IPS DF 6.9 (cell line): Measurements from ENCODE around the gene RSPH9.

ENCODE experiments used
- DNase-seq: peaks from one replicate; pipeline ENCODE4 v3.0.0-alpha.2; 2013; ENCODE audit warnings: low read depth, low spot score
- H3K27ac ChIP-seq: one replicate; pipeline ENCODE4 v1.5.1; 2013; ENCODE audit warnings: low read length, control low read depth
- H3K27me3 ChIP-seq: 2 replicates; pipeline ENCODE4 v1.6.1; 2013; ENCODE audit warnings: mild to moderate bottlenecking, low read length; ENCODE audit not compliant: control insufficient read depth, insufficient read depth
- H3K36me3 ChIP-seq: 2 replicates; pipeline ENCODE4 v1.6.1; 2013; ENCODE audit warnings: low read length; ENCODE audit not compliant: control insufficient read depth, insufficient read depth
- H3K4me1 ChIP-seq: 2 replicates; pipeline ENCODE4 v1.6.1; 2013; ENCODE audit warnings: low read length; ENCODE audit not compliant: control insufficient read depth, insufficient read depth
- H3K4me3 ChIP-seq: 2 replicates; pipeline ENCODE4 v1.5.1; 2013; ENCODE audit warnings: mild to moderate bottlenecking, low read length
- H3K9me3 ChIP-seq: 2 replicates; pipeline ENCODE4 v1.6.1; 2013; ENCODE audit warnings: low read length, inconsistent platforms; ENCODE audit not compliant: control insufficient read depth, insufficient read depth
- WGBS: extraction: QIAGEN DNeasy Blood & Tissue Kit; methylation state at CpG from one replicate; pipeline ENCODE4 v1.1.7; 2013; ENCODE audit warnings: mixed read lengths, missing lambda C conversion rate; ENCODE audit not compliant: insufficient read length, insufficient coverage; 5-methylcytosine and 5-hydroxymethylcytosine counted together

RSPH9 gene

DNA sequence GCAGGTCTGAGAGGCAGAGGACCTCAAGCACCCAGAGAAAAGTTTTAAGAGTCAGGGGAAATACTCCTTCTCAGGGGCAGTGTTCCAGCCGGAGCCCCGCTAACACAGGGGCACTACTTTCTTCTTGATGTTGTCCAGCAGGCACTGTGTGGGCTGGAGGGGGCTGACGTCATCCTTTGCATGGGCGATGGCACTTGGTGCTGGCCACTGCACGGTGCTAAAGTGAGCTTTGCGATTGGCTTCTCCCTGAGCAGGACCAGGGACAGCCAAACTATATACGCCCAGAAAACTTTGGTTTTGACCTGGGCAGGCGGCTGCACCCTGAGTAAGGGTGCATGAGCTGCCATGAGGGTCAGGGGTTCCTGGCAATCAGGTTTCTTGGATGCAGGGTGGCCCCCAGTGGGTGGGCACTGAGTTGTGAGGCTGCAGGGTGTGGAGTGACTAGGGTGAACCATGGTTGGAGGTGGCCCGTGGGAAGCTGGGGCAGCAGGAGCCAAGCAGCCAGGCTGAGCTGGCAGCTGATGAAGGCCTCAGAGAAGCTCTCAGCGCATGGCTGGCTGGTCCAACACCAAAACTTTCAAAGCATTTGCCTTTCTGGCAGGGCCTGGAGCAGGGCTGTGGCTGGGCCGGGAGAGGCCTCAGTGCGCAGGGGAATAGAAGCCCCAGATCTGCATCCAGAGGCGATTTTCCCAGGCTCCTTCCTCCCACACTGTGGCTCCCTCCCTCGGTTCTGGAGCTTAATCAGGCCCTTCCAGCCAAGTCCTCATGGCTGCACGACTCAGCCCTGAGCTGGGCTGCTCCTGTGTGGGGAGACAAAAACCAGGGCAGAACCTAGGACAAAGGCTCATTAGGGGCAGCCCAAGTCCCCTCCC lies 24.4 kb downstream of the RSPH9 start:
- Histone ChIP-seq H3K9me3 (no peaks in the 10 kb centered on the region), H3K27ac (no peak overlapping the region), H3K4me3 (no peak overlapping the region), H3K27me3 (no peaks in the 10 kb centered on the region), H3K36me3 (peaks cover 23% of the 10 kb centered on the region), H3K4me1 (peaks cover 8% of the 10 kb centered on the region)
- no CpG with 5 or more reads among the region's 15 CpGs for WGBS
- DNase-seq = no peak

DNA sequence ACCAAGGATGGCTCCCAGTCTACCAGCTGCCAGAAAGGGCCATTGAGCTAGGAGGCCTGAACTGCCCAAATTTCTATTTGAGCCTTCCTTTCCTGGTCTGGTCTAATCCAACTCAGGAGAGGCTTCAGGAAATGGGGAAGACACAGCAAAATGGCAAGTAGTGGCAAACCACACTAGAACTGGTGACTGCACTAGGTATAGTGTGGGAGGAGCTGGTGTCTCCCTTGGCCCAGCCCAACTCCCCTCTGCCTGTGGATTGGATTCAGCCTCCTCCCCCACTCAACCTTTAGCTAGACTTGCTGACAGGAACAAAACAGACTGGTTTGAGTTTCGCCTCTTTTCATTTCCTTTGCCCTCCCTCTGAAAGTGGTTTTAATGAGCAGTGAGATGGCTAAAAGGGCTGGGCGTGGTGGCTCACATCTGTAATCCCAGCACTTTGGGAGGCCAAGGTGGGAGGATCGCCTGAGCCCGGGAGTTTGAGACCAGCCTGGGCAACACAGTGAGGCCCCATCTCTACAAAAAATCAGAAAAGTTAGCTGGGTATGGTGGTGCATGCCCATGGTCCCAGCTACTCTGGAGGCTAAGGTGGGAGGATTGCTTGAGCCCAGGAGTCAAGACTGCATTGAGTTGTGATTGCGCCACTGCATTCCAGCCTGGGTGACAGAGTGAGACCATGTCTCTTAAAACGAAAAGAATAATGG lies 25.2 kb downstream of the RSPH9 start:
- Histone ChIP-seq H3K27ac (no peak overlapping the region), H3K4me1 (peaks cover 8% of the 10 kb centered on the region)
- WGBS = no CpG with 5 or more reads among the region's 6 CpGs

DNA sequence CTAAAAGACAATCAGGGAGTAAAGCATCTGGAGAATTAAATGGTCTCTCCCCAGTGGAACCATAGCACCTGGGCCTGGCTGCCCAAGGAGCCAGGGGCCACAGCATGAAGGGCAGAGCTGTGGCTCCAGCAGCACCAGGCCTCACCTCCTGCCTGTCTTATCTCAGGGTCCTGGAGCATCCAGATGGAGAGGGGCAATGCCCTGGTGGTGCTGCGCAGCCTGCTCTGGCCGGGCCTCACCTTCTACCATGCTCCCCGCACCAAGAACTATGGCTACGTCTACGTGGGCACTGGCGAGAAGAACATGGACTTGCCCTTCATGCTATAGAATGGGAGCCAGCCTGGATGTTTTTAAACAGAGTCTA lies 25.8 kb downstream of the RSPH9 start:
- Histone ChIP-seq H3K4me1 (peaks cover 8% of the 10 kb centered on the region), H3K9me3 (no peaks in the 10 kb centered on the region), H3K4me3 (no peak overlapping the region), H3K27me3 (no peaks in the 10 kb centered on the region), H3K27ac (no peak overlapping the region), H3K36me3 (peaks cover 34% of the 10 kb centered on the region)
- DNase-seq = no peak
- WGBS = no CpG with 5 or more reads among the region's 6 CpGs

More for the DNA sequence above, 25.2 kb downstream of the RSPH9 start:
- H3K9me3 ChIP-seq = no peaks in the 10 kb centered on the region
- peaks cover 31% of the 10 kb centered on the region for H3K36me3 ChIP-seq
- no peak for DNase-seq
- no peaks in the 10 kb centered on the region for H3K27me3 ChIP-seq
- H3K4me3 ChIP-seq = no peak overlapping the region

DNA sequence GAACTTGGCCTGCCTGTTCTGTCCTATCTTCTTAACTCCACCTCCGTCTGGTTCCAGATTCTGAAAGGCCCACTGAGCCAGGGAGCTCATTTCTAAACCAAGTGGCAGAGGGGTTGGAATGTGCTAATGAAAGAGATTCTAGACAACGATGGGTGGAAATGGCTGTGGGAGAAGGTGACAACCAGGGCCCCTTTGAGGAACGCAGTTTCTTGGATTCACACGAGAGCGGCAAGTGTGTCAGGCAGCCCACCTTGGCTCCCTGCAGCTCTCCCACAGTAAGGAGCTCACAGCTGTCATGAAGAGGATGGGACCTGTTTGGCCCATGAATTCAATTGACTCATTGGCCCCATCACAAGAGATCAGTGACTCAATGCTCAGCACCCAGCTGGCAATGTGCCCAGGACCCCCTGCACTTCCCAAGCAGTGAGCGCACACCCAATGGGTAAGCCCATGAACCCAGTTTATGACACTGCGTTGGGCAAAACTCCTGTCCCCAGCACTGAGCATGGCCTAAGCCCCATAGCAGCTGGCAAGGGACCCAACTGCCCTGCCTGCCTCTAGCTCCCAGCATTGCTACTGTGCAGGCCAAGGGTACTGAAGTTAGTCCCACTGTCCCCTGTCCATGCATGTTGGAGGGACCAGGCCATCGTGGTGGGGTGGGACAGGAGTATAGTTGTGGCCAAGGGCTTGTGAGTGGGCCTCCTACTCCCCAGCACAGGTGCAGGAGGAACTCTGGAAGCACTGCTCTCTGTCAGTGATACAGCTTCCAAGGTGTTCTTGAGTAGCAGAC lies 26.4 kb downstream of the RSPH9 start:
- Histone ChIP-seq H3K4me3 (no peak overlapping the region), H3K36me3 (peaks cover 34% of the 10 kb centered on the region), H3K27me3 (no peaks in the 10 kb centered on the region), H3K27ac (no peak overlapping the region), H3K4me1 (peaks cover 8% of the 10 kb centered on the region), H3K9me3 (no peaks in the 10 kb centered on the region)
- DNase-seq = no peak
- WGBS = no CpG with 5 or more reads among the region's 8 CpGs

- Histone ChIP-seq H3K27me3 (no peaks in the 10 kb centered on the region), H3K4me1 (peaks cover 8% of the 10 kb centered on the region), H3K4me3 (no peak overlapping the region), H3K27ac (no peak overlapping the region), H3K36me3 (peaks cover 34% of the 10 kb centered on the region), H3K9me3 (no peaks in the 10 kb centered on the region)
- whole genome bisulfite sequencing = no CpG with 5 or more reads among the region's 16 CpGs
- no peak for DNase-seq
Observed at GRCh38 chr6:43671801-43672690, 27.2 kb downstream of the RSPH9 start.

DNA sequence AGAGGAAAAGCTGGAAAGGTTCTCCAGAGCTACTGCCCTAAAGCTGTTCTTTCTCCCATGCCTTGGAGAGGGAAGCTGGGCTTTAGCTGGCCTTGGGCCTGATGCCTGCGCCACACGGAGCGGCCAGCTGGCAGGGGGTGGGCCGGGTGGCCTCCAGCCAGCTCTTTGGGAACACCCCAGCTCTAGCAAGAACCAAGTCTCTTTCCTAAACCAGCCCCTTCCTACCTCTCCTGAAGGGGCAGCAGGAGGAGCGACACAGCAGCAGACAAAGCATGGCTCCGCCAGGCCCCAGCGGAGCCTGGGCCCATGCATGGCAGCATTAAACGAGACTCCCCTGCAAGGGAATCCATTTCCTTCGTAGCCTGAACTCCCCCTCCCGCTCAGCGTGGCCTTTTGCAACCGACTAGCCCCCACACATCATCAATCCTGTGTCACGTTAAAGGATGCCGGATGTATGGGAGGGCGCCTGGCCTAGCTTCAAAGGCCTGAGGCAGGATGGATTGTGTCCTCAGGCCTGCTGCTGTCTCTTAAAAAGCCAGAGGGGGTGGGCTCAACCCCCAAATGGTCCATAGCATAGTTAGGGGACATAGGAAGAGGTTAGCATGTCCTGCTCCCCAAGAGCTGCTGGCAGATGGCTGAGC lies 28.7 kb downstream of the RSPH9 start:
- no peak for DNase-seq
- WGBS = no CpG with 5 or more reads among the region's 15 CpGs

DNA sequence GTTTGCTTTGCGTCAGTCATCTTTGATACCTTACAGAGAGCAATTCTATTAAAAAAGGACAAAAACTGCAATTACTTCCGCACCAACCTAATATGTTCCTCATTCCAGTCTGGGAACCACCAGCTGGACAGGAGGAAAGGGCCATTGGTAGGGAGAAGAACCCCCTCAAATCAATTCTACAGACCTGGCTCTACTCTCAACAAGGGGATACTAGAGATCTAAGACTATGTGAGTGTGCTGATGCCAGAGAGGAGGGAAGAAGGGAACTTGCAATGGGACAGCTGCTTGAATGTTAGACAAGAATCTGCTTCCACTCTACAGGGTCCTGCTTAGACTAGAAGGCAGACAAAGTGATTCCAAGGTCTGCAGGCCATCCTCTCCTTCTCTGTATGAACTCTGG lies 29.5 kb downstream of the RSPH9 start:
- Histone ChIP-seq H3K36me3 (peaks cover 48% of the 10 kb centered on the region), H3K4me1 (peaks cover 1% of the 10 kb centered on the region), H3K27ac (no peak overlapping the region), H3K4me3 (no peak overlapping the region), H3K27me3 (no peaks in the 10 kb centered on the region), H3K9me3 (no peaks in the 10 kb centered on the region)
- DNase-seq = no peak
- no CpG with 5 or more reads among the region's 2 CpGs for WGBS

More for the DNA sequence above, 28.7 kb downstream of the RSPH9 start:
- Histone ChIP-seq H3K36me3 (peaks cover 46% of the 10 kb centered on the region), H3K4me3 (no peak overlapping the region), H3K27me3 (no peaks in the 10 kb centered on the region), H3K9me3 (no peaks in the 10 kb centered on the region), H3K27ac (no peak overlapping the region), H3K4me1 (peaks cover 4% of the 10 kb centered on the region)

GRCh38 chr6:43674921-43675320 lies 30.1 kb downstream of the RSPH9 start:
- WGBS = no CpG with 5 or more reads among the region's 8 CpGs
- Histone ChIP-seq H3K27me3 (no peaks in the 10 kb centered on the region), H3K4me3 (no peak overlapping the region), H3K9me3 (no peaks in the 10 kb centered on the region), H3K36me3 (peaks cover 50% of the 10 kb centered on the region), H3K27ac (no peak overlapping the region), H3K4me1 (no peaks in the 10 kb centered on the region; the same call in 1 of the 2 replicates)
- DNase-seq = no peak

DNA sequence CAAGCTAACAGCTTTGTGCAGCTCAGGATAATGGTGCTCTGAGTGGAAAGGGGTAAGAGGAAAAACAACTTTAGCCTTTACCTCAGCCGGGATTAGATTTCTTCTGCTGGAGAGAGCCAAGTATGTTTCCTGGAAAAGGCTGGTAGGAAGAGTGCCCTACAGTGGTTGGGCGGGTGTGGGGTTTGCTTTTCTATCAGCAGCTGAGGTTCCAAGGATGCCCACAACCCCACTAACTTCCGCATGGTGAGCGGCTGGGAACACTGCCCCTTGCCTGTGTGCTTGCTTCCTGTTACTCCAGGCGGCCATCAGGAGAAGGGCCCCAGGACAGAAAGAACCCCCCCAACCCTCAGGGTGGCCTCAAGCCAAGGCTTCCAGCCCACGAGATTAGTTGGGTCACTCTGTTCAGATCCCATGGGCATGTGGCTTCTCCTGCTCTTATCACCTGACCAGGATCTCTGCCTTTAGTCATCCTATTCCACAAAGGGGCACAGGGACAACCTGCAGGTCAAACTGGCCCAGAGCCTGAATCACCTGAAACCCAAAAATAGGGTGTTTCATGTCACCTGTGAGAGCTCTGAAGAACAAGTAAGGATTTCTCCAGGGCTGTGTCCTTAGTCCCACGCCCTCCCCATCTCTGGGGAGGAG lies 32.2 kb downstream of the RSPH9 start:
- no peak for DNase-seq
- WGBS = no CpG with 5 or more reads among the region's 7 CpGs
- no peak overlapping the region for H3K27ac ChIP-seq
- peaks cover 42% of the 10 kb centered on the region for H3K36me3 ChIP-seq
- H3K9me3 ChIP-seq = no peaks in the 10 kb centered on the region
- H3K4me1 ChIP-seq = no peaks in the 10 kb centered on the region
- no peak overlapping the region for H3K4me3 ChIP-seq
- no peaks in the 10 kb centered on the region for H3K27me3 ChIP-seq
